H54 (cell line): ENCODE data around the gene RBMS3.

Source experiments
- DNase-seq: peaks from one replicate; pipeline ENCODE4 v3.0.0; 2011; ENCODE audit warnings: low spot score, mixed read lengths; ENCODE audit not compliant: insufficient read length
- FAIRE-seq: peaks from 3 replicates; lab custom pipeline; 2011; peaks lifted over from hg19 to GRCh38; lab: Jason Lieb, UNC
- POLR2A ChIP-seq: IDR thresholded peaks from 2 replicates; pipeline ENCODE4 v1.6.1; 2011; ENCODE audit warnings: low read depth, mild to moderate bottlenecking, low read length

The RBMS3 gene

DNA sequence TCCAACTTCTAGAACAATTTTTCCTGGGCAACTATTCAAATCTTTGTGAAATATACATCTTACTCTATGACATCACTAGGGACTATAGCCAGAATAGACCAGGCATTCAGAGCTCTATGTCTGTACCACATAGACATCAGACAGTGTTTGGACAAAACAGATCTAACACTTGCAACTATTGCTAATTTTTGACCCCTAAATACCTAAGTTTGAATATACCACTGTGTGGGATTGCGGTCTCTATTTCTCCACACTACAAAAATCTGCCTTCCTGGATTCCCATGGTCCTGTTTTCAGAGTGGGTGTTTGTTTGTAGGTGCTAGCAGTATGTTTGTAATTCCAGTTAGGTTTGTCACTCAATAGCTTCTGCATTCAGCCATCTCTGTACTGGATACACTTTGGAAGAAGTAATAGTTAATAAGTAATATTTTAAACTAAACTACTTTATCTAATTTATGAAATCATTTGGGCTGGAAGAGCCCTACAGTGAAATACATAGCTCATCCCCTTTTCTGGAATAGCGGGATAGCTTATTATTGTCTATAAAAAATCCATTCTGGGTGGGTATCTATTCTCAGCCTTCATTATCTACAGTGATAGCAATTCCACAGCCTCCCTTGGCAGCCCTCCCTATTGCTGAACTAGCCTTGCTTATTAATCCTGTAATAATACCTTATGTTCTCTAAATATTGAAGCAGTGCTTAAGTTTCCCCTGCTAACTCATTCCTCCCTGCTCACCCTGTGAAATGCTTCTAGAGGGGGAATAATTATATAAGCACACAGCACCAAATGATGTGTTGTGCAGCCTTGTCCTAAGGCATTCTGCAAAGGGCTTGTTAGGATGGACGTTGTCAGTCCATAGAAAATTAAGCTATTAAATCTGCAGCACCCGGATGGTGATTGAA, 49.4 kb downstream of the RBMS3 start:
- no peak for DNase-seq
- FAIRE-seq = no peak
- TF ChIP-seq POLR2A = no peak

GRCh38 chr3:29331035-29331434, 50.2 kb downstream of the RBMS3 start:
- no peak for TF ChIP-seq POLR2A
- peak; percentile 65 for FAIRE-seq
- DNase-seq = no peak

DNA sequence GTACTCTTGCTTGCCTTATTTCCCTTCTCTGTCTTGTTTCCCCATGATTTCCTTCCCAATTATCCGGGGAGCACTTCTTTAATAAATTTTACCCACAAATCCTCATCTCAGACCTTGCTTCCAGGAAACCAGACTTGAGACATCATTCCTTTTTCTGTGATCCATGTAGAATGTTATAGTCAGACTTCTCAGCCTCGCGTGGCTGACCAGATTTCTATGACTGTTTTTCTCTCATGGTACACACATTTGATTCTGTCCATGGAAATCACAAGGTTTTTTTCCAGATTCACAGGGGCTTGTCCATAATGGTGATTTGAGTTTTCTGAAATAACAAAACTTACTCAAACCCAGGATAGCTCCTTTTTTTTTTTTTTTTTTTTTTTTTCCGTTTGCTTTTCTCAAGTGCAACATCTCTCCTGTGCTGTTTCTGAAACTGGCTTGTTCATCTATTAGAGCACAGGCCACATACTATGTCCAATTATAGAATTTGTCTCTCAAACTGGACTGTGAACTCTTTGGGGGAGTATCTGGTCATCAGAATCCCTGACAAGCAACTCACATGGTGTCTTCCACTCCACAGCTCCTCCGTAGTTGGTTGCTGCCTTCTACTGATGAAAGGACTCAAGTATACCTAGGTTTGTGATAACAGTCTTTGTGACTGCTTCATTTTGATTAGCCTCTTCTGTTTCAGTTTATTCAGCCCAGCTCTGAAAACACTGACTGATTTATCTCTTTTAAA, 50.8 kb downstream of the RBMS3 start:
- FAIRE-seq (no peak), DNase-seq (no peak)
- TF ChIP-seq POLR2A = no peak

DNA sequence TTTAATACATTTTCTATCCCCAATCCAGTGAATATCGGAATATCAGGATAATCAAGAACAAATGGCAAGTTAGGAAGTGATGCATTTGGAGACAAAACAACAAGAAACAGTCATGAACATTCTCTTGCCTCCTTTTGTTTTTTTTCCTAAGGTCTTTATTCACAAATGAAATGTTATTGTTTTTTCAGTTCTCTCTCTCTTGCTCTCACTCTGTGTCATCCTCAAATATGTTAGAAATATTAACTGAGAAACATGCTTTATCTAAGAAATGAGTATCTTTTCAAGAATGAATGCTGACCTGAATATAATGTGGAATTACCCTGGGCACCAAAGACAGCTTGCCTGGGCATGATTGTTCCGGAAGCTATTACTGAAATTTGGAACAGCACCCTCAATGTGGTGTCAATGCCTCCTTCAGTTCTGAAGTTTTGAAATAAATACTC, 51.3 kb downstream of the RBMS3 start:
- TF ChIP-seq POLR2A = no peak
- FAIRE-seq (peak; percentile 30), DNase-seq (no peak)

GRCh38 chr3:29333576-29333975, 52.7 kb downstream of the RBMS3 start:
- DNase-seq = no peak
- TF ChIP-seq POLR2A = no peak
- peak; percentile 61 for FAIRE-seq

DNA sequence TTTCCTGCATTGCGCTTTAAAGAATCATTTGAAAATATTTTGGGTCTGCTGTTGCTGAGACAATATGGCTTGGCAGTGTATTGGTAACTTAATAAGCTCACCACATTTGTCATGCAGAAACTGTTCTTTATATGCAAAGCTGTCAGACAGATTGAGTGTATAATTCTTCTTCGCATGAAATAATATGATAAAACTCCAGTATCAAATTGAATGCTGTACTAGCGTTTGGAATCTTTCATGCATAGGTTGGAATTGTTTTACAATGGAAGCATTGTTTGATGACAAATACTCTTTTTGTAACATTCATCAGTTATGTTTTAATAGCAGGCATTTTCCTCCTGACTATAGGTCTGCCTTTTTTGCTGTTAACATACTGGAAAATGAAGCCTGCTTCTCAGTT, 53.8 kb downstream of the RBMS3 start:
- TF ChIP-seq POLR2A = no peak
- DNase-seq = no peak
- no peak for FAIRE-seq

DNA sequence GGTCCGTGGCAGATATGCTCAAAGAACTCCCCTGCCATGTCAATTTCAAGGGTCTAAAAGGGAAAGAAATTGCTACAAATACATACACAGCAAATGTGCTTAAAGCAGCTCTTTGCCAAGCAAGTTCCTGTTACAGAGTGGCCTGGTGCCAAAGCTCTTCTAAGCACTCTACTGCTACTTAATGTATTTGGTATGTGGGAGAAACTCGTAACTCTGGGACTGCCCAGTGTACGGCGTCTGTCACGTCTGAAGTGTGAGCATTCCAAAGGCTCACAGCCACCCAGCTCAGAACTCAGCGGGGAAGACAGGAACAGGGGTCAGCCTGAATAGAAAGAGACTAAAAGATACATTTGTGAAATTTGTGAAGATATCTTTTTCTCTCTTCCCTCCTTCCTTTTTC, 54.6 kb downstream of the RBMS3 start:
- peak; percentile 28 for DNase-seq
- FAIRE-seq = peak; percentile 99
- TF ChIP-seq POLR2A = no peak

DNA sequence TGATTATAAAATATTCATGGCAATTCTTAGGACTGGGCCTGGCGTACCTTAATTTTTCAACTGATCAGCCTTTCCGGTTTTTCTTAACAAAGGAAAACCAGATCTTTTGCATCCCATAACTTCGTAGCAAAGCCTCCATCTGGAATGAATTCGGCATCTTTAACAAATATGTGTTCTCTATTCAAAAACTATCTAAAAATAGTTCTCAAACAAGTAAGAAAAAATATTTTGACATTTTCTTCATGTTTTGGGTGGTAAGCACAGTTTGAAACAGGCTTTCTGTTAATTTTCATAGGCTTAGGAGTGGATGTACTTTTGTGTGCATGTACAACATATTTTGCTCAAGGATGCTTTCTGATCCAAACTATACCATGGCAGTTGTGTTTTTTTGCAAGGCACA, 55.1 kb downstream of the RBMS3 start:
- DNase-seq (no peak), FAIRE-seq (no peak)
- no peak for TF ChIP-seq POLR2A

GRCh38 chr3:29337565-29337964, 56.7 kb downstream of the RBMS3 start:
- FAIRE-seq = no peak
- no peak for TF ChIP-seq POLR2A
- DNase-seq = no peak

DNA sequence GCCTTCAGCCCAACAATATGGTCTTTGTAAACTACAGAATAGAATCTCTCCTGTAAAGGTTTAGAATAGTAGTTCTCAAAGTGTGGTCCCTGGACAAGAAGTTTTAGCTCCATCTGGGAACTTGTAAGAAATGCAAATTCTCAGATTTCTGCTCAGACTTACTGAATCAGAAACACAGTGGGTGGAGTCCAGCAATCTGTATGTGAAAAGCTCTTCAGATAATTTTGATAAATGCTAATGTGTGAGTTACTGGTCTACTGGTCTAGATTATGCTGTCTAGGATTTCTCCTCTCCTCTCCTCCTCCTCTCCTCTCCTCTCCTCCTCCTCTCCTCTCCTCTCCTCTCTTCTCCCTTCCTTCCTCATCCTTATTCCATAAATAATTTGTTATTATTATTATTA, 57.5 kb downstream of the RBMS3 start:
- TF ChIP-seq POLR2A = no peak
- FAIRE-seq = peak; percentile 11

GRCh38 chr3:29339016-29339833, 58.4 kb downstream of the RBMS3 start:
- DNase-seq (no peak), FAIRE-seq (peak; percentile 6)
- no peak for TF ChIP-seq POLR2A

More for the DNA sequence above, 57.5 kb downstream of the RBMS3 start:
- no peak for DNase-seq

- FAIRE-seq = peak; percentile 78
- TF ChIP-seq POLR2A = no peak
- no peak for DNase-seq
These were observed 63.3 kb downstream of the RBMS3 start for GRCh38 chr3:29344154-29344553.

DNA sequence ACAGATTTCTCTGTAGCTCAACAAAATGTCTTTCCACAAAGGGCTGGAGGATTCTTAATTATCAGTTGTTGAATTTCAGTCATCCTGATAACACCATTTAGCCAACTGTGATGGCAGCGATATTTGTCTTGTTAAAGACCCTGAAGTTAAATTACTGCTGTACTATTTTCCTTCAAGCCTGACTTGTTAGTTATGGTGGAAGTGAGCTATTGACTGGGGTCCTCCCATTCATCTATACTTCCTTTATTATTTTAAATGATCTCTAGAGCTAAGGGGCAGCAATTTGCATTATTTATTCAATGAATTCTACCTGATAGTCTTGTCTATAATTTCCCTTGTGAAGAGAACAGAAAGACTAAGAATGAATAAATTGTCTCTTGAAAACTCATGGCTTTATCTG, 64.1 kb downstream of the RBMS3 start:
- no peak for TF ChIP-seq POLR2A
- FAIRE-seq (peak; percentile 78), DNase-seq (no peak)

- FAIRE-seq (no peak), DNase-seq (no peak)
- no peak for TF ChIP-seq POLR2A
These were observed 64.8 kb downstream of the RBMS3 start for GRCh38 chr3:29345516-29346300.
